IPS-NIHi7 (cell line): ENCODE measurements around the gene PTPN1.
A peak's percentile ranks its signal among the peaks of the same experiment; 100 is the strongest.
"Not testable (repeated sequence)": the region's sequence is repeated elsewhere in the genome, so short reads cannot be mapped to it uniquely, and the experiment has no call there.

Experiments
- DNase-seq: peaks from one replicate; pipeline ENCODE4 v3.0.0; 2012; ENCODE audit warnings: mixed read lengths; ENCODE audit errors: extremely low spot score

The PTPN1 gene

DNA sequence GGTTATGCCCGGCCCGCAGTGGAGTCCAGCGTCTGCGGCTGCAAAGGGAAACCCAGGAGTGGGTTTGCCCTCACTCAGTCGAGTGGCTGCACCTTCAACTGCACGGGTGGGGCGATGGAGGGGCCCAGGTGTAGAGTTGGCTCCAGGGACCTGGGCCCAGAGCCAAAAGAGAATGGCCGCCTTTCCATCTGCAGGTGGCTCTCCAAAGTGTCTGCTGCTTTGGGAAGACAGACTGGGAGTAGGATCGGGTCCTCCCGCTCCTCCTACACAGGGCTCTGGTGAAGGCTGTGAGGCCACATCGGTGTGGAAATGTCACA is 80.1 kb downstream of the PTPN1 start:
- no peak for DNase-seq

DNA sequence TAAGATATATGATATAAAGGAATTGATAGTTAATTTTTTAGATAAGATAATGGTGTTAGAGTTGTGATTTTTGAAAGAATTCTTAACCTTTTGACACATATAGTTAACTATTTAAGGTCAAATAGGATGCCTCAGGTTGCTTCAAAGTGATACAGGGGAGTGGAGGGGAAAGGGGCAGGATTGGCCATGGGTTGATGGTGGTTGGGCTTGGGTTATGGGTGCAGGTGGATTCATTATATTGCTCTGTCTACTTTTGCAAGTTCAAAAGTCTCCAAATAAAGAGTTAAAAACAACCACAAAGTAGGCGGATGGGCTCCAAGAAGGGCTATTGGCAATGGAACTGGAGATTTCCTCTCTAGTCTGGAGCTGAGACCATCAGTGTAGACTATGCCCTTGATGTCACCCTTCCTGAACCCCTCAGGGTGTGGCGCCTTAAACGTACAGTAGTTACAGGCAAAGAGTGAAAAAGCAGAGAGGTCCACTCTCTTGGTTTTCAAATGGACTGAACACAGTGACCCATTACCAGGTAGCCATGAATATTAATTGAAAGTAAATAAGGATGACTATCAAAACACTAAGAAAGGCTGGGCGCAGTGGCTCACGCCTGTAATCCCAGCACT is 81.2 kb downstream of the PTPN1 start:
- no peak for DNase-seq

DNA sequence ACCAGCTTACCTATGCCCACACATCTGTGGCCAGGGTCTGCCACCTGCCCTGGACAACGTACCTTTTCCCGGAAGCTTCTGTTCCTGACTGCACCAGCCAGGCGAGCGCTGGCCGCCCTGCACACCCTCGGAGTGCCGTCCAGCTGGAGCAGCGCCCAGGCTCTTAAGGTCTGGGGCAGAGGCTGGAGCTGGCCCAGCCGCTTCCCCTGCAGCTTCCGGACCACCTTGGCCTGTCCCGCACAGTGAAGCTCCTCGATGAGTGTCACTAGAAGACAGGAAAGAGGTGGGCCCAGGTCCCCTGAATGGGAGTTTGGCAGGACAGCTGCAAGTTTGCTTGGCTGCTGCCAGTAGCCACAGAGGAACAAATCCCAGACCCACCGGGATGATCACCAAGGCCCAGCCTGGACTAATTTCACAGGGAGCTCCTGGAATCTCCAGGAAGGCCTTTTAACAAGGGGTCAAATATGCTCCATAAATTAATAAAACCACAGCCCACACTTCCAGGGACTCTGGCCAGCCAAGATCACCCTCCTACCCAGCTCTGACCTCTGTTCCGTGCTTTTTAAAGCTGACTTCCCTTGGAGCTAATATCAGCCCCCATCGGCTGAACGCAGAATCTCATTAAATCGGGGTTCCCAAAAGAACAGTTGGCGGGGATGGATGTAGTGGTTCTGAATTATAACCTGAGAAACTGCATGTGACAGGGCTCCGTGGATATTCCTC is 82.3 kb downstream of the PTPN1 start:
- DNase-seq: no peak

DNA sequence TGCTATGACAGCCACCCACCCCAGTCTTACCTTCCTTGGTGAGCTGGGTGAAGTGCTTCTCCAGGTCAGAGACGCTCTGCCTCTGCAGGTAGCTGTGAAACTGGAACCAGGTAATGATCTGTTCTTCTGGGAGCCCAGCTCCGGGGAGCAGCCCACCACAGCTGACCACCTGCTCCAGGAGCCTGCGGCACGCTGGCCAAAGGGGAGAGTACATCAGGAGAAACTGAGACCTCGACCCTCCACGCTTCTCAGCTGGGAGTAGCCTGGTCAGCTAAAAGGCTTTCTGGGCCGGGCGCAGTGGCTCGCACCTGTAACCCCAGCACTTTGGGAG is 82.8 kb downstream of the PTPN1 start:
- DNase-seq: no peak

DNA sequence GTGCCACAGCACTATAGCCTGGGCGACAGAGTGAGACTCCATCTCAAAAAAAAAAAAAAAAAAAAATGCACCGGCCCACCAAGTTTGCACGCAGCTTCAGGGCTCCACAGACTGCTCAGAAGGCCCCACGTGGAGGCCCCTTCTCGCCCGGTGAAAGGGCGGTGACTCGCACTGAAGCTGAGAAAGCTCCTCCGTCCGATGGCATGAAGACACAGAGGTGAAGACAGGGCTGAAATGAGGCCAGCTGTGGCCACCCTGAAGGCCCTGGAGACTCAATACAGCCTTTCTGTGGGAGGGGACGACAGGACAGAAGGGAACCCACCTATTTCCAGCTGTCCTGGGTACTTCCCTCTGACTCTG is 84.0 kb downstream of the PTPN1 start:
- no peak for DNase-seq

DNA sequence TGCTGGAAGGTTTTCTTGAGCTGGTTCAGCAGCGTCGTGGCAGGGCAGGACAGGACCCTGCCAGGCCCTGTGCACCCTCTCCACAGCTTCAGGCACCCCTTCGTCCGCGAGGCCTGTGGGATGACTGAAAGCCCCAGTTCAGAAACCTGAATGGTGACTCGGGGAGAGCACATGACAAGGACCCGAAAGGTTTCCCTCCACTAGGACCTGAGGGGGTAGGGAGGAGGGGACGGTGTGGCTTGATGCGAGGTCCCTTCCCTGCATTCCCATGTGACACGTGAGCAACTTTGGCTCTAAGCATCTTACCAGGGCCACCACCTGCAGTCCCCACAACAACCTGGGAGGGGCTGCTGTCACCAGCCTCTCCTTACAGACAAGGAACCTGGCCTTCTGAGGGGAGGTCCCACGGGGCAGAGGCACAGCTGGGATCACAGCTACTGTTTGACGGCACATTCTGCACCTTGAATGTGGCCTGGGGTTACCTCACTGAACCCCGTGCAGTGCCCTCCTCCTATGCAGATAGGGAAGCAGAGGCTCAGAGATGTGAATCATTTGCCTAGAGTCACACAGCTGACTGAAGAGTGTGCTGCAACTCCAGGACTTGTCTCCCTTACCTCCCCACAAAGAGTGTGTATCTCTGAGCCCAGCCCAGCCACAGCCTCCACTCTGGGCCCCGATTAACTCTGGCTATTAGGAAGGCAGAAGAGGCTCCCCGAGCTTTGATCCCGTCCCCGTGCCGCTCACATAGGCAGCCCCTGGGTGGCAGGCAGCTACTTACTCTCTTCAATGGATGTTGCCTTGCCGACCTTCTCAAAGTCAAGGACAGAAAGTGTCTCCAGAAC is 84.6 kb downstream of the PTPN1 start:
- peak; percentile 45 for DNase-seq

DNA sequence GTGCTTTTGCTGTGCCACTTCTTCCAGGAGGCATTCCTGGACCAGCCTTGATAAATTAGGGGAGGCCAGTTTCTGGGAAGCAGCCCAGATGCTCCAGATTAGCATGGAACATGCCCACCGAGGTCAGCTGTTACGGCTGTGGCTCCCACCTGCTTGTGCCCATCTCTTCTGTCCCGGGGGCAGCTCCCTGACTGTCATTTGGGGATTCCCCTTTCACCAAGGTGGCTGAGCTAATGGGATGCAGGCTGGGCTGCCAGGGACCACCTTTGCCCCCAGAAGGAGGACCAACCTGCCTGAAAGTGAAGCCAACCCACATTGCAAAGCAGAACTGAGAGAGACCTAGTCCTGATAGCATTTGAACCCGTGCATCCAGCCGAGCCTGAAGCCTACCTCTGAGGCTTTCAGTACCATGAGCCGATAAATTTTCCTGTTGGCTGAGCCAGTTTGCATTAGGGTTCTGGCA is 85.3 kb downstream of the PTPN1 start:
- no peak for DNase-seq

DNA sequence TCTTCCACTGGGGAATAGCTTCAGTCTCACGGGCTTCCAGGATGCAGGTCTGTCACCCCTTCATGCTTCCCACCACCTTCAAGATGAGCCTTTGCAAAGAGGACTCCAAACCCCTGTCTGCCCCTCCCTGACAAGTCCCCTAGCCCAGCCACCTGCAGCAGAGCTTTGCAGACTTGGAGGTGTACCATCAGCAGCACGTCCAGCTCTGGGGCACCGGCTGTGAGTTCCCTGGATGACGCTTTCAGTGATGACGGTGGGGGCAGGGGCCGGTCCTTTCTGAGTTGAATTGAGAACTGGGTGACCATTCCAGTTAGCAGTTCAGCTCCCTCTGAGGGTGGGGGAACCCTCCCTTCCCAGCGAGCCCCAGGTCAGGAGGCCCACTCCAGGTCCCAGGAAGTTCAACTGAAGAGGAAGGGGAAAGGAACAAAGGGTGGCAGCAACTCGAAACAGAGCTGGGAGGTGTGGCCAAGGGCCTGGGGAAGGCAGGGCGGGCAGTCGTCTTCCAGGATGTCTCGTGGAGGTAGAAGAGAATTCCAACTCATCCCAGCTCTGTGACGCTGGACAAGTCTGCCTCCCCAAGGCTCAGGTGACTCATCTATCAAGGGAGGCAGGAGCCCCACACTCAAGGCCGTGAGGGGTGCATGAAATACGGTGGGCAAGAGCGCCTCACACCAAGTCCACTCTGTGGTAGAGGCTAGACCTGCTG is 86.0 kb downstream of the PTPN1 start:
- no peak for DNase-seq

DNA sequence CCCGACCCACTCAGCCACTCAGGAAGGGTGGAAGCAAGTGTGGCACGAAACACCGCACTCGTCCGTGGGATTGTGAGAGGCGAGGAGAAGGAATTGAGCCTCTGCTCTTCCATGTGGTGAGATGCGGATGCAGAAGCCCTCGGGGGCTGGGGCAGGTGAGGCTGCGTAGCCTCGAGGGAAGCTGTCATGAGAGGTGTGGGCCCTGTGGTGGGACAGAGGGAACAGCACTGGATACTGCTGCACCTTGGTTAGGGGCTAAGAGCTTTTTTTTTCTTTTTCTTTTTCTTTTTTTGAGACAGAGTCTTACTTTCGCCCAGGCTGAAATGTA is 86.5 kb downstream of the PTPN1 start:
- DNase-seq: no peak

DNA sequence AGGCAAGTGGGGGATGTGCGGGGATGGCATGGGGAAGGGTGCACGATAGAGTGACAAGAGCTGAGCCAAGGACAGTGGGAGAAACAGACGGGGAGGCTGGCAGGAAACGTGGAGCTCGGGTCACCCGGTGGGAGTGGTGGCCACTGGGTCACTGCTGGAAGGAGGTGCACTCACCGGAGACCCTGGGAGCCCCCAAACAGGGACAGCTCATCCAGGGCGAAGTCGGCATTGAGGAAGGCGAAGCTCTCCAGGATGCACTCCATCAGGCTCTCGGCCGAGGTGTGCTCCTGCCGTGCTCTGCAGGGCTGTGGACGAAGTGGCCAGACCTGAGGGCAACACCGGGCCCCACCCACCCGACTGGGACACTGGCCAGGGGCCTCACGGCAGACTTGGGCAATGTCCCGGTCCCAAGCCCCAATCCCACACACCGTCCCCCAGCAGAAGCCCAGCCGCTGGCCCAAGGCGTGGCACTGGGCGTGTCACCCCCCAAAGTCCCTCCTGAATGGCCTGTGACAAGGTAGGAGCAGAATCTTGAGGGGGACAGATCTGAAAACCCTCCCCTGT is 87.3 kb downstream of the PTPN1 start:
- no peak for DNase-seq

DNA sequence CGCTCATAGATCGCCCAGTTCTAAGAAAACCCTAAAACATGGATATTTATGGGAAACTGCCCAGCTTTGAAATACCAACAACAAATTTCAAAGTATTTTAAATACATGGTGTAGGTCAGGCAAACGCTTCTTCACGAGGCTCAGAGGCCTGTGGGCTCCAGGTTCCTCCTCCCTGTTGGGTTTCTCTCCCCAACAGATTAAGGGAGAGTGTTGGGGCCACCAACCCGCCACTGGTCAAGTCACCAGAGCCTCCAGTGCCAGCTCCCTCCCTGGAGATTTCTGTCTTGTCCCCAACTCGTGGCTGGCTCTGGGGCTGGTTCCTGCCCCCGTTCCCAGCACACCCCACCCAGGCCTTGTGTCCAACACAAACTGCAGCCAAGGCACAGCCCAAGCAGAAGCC is 87.9 kb downstream of the PTPN1 start:
- DNase-seq: no peak

DNA sequence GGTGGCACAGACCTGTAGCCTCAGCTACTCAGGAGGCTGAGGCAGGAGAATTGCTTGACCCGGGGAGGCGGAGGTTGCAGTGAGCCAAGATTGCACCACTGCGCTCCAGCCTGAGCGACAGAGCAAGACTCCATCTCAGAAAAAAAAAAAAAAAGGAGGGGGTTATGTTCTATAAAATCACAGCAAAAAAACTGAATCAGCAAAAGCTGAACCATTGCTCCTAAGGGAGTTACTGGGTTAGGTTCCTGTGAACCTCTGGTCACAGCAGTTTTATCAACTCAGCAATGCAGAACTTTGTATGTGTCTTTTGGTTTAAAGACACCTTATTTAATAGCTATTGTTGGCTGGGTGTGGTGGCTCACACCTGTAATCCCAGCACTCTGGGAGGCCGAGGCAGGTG is 88.6 kb downstream of the PTPN1 start:
- DNase-seq: not testable (repeated sequence)

DNA sequence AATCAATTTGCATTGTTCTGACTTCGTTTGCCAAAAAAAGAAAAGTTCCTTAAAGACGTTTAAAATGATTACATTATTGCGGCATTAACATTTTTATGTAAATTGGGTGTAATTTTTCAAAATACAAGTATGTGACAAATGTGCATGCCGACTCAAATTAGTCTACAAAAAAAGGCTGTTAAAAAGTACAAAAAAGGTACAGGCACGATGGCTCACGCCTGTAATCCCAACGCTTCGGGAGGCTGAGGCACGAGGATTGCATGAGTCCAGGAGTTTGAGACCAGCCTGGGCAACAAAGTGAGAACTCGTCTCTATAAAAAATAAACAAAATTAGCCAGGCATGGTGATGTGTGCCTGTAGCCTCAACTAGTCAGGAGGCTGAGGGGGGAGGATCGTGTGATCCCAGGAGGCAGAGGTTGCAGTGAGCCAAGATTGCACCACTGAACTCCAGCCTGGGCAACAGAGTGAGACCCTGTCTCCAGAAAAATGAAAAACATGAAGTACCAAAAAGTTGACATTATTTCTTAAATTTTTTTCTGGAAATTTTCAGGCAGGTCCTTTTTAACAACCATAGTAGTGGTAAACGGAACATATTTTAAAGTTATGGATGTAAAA is 90.2 kb downstream of the PTPN1 start:
- no peak for DNase-seq

DNA sequence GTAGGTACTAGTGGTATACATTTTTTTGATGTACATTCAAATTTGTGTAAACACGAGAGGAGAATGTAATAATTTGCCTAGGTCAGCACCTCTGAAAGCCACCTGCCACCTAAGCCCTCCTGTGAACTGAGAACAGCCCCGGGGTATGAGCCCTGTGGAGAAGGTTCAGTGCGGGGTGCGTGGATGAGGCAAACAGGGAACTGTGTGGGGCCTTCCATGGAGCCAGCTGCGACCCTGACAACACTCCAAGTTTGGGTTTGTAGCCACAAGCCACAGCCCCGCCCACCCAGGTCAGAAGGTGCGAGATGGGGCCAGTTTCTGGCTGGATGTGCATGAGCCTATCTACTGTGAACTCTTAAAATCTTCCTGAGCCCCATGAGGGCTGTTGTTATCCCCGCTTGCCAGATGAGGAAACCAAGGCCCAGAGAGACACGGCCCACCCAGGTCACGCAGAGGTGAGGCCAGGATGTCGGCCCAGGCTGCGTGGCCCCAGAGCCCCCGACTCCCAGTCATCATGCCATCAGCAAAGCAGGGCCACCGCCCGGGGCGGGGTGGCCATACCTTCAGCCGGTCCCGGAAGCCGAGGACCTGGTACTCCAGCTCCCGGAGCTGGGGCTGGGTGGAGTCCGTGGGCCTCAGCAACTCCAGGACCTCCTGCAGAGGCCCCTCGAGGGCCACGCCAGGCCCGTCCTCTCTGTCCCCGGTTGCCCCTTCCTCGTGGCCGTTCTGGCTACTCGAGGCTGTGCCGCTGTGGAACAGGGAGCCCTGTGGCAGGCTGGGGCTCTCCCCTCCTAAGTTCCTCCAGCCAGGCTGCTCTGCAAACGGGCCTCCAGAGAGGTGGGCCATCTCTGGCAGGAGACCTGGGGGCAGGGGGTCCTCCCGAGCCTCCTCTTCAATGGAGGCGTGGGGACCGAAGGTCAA is 91.6 kb downstream of the PTPN1 start:
- DNase-seq: no peak

DNA sequence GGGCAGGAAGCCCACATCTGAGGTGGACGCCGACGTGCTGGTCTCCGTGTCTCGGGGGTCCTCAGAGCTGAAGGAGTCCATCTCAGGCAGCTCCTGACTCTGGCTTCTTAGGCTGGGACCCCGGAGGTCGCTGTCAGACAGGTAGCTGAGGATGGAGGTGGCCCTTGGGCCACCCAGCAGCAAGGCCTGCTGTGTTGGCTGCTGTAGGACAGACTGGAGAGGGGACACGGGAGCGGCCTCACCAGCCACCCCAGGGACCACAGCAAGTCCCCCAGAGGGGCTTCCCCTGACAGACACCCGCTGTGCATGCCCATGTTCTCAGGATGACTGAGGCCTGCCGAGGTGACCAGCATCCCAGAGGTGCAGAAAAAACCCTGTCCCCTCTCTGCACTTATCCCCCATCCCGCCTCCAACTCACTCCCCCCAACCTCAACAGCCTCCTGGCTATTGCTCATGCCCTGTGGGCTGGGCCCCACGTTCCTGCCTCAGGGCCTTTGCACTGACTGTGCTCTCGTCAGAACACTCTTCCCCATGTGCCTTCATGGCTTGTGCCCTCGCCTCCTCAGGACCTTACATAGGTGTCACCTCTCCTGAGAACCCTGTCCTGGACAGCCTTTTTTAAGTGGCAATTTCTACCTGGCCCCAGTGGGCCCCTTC is 92.4 kb downstream of the PTPN1 start:
- DNase-seq: no peak

DNA sequence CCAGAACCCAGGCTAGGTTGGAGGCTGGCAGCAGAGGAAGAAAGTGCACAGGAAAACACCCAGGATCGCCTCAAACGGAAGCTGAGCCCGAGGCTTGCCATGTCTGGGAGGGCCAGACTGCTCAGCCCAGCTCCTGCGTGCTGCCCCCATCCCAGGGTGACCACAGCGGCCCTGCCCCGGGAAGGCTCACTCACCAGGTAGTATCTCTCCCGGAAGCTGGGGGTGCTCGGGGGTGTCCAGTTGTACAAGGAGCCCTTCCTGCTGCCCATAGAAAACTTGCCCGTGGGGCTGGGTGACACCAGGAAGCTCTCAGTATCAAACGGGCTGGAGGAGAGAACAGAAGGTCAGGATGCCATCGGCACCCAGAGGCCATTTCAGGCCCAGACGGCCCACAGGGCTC is 94.3 kb downstream of the PTPN1 start:
- no peak for DNase-seq

DNA sequence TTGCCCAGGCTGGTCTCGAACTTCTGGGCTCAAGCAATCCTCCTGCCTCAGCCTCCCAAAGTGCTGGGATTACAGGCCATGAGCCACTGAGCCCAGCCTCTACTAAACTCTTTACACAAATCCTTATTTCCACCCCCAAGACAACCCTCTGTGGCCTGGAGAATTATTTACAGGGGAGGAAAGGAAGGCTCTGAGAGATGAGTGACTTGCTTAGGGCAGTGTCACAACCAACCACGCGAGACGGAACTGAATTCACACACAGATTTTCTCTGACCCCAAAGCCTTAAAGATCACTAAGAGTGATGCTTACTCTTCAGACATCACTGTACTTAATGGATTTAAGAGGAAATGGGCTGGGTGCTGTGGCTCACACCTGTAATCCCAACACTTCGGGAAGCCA is 95.0 kb downstream of the PTPN1 start:
- DNase-seq: no peak

DNA sequence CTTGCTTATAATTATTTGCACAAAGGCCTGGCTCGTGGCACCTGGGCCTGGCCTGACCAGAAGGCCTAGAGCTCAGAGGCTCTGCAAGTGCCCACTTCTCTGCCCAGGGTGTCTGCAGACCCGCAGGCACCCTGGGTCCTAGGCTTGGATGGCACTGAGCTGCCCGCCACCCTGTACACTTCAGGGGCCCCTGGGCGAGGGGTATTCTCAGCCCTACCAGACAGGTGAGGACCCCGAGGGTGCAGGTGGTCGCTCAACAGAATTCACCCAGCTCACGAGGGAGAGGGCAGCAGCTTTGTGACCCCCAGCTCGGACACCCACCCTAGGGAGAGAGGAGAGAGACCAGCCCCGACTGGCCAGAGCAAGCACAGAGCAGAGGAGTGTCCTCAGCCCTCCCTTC is 97.3 kb downstream of the PTPN1 start:
- DNase-seq: no peak

DNA sequence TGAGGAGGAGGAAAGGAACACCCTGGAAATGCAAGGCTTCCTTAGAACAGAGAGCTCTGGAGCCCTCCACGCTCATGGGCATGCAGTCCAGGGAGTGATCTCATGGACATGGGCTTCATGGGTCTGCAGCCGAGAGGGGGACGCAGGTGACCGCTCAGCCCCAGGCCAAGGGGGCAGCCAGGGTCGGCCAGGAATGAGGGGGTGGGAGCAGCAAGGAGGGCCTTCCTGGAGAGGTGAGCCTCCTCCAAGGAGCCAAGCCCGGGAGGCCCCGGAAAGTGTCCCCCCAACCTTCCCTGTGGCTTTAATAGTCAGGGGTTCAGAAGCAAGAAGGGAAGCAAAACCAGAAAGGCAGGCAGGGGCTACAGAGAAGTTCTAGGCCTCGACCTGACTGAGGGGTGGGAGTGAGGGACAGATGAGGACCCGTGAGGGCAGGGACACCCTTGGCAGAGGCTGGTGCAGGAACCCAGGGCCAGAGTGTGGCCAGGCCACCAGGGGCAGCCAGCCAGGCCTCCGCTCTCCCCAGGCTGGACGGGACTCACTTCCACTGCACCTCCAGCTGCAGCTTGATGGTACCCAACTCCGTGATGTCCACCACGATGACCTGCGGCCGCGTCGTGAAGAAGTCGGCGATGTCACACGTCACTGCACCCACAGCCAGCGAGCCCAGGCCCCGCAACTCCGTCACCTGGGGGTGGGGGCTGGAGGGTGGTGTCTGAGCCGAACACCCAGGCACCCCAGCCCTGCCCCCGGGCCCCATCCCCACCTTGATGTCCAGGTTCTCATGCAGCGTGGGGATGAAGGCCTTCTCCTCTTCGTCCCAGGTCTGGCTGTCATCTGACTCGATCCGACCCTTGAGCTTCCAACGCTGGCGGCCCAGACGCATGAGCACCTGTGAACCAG is 97.9 kb downstream of the PTPN1 start:
- DNase-seq: no peak
